HG03196 (cell line): Measurements from ENCODE around the gene SPACA5.
A peak's percentile ranks its signal among the peaks of the same experiment; 100 is the strongest.
"Not testable (repeated sequence)": the region's sequence is repeated elsewhere in the genome, so short reads cannot be mapped to it uniquely, and the experiment has no call there.

ENCODE experiments used
- ATAC-seq: cut with Tn5 transposase; IDR thresholded peaks from one replicate; pipeline ENCODE4 v1.9.1; 2021; ENCODE audit not compliant: unreplicated experiment

Gene SPACA5

DNA sequence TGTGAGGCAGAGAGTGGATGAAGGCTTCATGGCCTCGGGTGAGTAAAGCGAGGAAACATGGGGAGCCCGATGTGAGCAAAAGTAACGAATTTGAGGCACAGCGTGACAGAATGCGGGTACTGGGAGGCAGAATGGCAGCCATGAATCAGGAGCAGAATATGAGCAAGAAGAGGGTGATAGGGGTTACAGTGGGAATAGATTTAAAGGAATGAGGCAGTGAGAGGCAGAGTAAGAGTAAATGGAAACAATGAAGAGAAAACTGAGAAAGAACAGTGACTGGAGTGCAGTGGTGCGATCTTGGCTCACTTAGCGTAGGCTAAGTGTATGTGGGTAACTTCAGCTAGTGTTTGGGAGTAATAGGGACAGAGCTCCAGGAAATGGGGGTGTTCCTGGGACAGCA is at the start of gene SPACA5:
Gene SPACA5 (plus strand): TSS at position 301 of the 400 bp plus-strand sequence. CDS start 815 bp downstream, outside the sequence.
- not testable (repeated sequence) for ATAC-seq

DNA sequence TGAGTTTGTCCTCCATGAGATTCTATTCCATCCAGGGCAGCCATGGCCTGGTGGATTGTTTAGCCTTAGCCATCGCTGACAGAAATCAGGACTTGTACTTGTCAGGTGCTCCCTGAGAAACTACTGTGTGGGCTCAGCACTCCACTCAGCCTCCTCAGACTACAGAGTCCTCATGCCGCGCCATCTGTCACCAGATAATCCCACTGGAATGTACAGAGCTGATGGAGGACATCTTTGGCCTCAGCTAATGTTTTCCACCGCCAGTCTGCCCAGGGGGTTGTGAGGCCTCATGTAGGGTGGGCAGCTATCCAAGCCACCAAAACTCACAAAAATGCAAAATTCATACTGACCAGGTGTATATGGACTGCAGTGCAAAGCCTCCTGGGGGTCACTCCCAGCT is 48.6 kb upstream of the SPACA5 start:
- not testable (repeated sequence) for ATAC-seq

DNA sequence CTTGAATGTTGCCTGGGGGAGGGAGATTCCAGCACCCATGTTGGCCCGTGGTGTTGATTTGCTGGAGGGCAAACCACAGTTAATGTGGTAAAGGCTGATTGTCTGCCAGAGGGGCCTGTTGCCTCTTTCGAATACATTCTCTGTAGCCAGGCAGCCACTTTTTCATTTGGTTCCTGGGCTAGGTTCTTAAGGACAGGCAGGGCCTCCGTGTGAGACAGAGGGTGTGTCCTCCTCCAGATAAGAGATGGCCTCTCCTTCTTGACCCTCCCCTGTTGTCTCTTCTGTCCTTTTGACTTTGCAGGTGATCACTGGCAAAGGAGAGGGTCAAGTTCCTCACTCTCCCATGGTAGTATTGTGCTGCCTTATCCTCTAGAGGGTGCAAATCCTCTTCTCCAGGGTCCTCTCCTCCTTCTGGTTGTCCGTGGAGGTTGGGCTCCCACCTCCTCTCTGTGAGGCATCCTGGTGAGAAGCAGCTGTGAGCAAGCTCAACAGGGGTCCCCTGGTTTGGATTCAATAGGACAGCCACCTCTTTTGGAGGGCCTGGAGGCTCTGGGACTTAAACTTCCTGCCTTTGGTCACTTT is 47.9 kb upstream of the SPACA5 start:
- ATAC-seq: no peak

GRCh38 chrX:47960406-47960805 is 46.4 kb upstream of the SPACA5 start:
- ATAC-seq: no peak

GRCh38 chrX:47961830-47962229 is 45.0 kb upstream of the SPACA5 start:
- not testable (repeated sequence) for ATAC-seq

DNA sequence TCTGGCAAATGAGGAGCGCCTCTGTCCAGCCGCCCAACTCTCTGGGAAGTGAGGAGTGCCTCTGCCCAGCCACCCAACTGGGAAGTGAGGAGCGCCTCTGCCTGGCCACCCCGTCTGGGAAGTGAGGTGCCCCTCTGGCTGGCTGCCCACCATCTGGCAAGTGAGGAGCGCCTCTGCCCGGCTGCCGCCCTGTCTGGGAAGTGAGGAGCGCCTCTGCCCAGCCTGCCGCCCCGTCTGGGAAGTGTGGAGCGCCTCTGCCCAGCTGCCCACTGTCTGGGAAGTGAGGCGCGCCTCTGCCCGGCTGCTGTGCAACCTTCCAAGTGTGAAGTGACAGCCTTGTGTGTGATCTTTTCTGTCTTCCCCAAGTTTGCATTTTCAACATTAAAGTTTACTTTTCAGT is 41.3 kb upstream of the SPACA5 start:
- ATAC-seq: not testable (repeated sequence)

- no peak for ATAC-seq
Observed at GRCh38 chrX:47973235-47973634, 33.6 kb upstream of the SPACA5 start.

- no peak for ATAC-seq
Observed at GRCh38 chrX:47976254-47977151, 30.3 kb upstream of the SPACA5 start.

DNA sequence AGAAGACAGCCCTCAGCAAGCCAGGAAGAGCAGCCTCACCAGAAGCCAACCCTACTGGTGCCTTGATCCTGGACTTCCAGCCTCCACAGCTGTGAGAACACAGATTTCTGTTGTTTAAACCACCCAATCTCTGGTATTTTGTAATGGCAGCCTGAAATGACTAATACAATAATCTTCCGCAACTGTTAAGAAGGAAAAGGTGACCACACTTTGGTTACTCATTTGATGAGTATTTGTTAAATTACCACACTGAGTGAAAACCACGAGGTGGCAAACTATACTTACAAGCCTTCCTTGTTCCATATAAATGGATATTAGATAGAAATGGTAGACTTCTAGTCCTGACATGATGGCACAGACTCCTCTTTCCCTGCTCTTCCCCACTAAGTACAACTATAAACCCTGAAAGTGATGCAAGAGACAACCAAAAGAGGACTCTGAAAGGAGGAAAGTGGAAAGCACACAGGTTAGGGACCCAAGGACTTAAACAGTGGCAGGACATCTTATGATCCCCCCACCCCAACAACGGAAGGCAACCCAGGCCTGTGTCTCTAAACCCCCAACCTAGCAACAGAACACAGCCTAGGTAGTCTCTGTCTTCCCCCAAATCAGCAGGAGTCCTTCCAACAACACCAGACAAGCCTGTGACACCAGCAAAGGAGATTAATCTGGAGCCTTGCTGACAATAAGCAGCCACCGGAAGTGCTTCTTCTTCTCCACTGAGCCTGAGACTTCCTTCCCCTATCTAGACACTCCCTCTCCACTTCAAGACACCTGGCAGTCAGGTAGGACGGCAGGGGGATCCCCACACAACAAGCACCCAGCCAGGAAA is 15.3 kb upstream of the SPACA5 start:
- ATAC-seq: no peak

GRCh38 chrX:47992095-47992380 is 14.8 kb upstream of the SPACA5 start:
- ATAC-seq: no peak

DNA sequence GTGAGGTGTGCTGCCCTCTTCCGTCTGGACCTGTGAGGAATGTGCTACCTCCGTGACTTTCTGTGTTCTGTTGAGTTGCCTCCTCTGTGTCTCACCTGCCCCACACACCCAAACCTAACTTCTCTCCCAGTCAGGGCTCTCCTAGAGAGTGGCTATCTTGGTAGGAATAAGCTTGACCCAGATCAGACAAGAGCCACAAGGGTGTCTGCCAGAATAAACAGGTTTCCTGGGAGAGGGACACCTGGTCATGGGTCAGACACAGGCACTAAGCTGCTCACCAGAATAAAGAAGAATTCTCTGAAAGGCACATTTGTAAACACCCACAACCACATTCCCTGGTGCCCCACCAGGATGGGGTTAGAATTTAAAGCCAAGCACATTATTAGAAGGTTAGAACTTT is 14.1 kb upstream of the SPACA5 start:
- no peak for ATAC-seq

DNA sequence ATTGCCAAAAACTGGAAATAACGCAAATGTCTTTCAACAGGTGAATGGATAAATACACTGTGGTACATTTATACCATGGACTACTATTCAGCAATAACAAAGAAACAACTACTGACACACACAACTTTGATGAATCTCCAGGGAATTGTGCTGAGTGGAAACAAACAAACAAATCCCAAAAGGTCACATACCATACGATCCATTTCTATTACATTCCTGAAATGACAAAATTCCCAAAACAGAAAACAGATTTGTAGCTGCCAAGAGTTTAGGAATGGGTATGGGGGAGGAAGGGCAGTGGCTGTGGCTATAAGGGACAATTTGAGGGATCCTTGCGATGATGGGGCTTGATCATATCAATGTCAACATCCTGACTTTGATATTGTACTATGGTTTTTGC is 5.5 kb upstream of the SPACA5 start:
- no peak for ATAC-seq

DNA sequence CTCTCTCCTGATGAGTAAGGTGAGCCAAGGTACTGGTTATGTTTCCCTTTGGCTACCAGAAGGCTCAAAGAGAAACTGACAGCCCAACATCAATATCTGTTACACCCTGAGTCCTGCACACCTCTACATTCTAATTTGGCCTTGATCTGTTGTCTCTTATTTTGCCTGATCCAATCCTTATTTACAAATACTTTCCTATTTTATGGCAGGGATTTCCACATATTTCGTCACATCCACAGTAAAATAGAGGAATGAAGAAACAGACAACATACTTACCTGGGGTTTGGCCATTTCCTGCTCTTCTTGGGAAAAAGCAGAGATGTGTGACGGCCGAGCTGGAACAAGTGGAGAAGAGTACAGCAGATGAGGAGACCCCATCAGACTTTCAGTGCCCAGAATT is 4.5 kb upstream of the SPACA5 start:
- ATAC-seq: no peak

- ATAC-seq: no peak
Observed at GRCh38 chrX:48002929-48003328, 3.9 kb upstream of the SPACA5 start.

DNA sequence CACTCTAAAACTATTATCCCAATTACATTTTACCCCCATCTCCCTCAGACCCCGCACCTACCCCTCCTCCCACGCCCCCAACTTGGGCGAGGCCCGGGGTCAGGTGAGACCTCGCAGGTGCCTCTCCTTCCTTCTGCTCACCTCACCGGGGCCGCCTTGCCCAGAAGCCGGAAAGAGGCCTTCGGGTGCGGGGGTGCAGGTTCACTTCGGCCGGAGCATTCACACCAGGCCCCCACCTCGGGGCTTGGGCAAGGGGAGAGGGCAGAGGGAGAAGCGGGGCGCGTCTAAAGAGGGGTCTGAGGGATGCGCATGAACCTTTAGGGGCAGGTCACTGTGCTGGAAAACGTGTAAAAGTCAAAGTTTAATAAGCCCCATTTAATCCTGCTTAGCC is 3.4 kb upstream of the SPACA5 start:
- ATAC-seq: peak; percentile 20

DNA sequence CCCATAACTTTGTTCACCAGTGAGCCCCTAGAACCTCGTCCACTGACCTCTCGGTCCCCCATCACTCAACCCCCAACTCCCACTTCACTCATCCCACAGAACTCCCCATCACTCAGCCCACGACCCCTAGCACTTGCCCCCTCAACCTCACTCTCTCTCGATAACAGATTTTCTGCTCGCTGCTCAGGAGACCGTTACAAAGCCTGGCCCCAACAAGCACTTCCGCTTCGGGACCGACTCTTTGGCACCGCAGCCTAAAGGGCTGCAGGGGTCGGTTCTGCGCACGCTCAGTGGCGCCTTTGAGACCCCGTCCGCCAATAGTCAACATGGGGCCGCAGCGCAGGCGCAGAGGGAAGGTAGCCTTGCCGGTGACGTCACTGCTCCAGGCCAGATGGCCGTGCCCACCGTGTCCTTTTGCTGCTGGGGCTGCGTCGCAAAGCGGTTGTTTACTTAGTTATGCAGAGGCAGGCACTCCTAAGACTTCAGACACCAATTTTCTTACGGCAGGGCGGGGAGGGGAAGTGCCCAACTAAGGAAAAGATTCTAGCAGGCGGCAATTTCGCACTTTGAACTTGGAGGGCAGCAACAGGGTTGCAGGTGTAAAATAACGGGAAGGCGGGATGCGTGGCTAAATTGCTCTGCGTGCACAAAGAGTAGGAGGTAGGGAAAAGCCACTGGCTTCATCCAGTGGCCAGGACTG is 2.9 kb upstream of the SPACA5 start, which contains the start of gene ZNF182:
Gene ZNF182 (minus strand): TSS at position 232 of the 700 bp plus-strand sequence. CDS start 1,380 bp downstream, outside the sequence.
- peak; percentile 88 for ATAC-seq

DNA sequence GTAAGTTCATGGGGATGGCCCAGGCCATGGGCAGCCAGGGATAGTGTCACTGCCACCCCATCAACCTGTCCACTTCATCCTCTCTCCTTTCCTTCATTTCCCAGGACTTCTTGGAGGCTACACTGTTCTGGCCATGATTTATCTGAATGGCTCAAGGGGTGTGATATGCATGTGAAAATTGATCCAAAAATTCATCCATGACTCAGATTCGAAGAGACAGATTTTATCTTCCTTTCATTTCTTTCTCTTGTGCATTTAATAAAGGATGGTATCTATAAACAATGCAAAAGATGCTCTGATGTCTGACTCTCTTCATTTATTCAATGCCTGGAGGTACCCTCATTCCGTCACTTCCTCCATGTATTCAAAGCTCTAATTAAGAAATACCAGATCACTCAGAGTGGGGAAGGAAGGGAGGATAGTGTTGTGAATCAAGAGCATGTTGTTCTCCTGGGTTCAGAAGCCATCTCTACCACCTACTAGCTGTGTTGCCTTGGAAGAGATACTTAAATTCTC is 2.7 kb downstream of the SPACA5 start:
- ATAC-seq: not testable (repeated sequence)

DNA sequence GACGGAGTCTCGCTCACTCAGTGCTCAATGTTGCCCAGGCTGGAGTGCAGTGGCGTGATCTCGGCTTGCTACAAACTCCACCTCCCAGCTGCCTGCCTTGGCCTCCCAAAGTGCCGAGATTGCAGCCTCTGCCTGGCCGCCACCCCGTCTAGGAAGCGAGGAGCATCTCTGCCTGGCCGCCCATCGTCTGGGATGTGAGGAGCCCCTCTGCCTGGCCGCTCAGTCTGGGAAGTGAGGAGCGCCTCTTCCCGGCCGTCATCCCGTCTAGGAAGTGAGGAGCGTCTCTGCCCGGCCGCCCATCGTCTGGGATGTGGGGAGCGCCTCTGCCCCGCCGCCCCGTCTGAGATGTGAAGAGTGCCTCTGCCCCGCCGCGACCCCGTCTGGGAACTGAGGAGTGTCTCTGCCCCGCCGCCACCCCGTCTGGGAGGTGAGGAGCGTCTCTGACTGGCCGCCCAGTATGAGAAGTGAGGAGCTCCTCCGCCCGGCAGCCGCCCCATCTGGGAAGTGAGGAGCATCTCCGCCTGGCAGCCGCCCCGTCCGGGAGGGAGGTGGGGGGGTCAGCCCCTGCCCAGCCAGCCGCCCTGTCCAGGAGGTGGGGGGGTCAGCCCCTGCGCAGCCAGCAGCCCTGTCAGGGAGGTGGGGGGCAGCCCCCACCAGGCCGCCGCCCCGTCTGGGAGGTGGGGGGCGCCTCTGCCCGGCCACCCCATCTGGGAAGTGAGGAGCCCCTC is 10.0 kb downstream of the SPACA5 start:
- ATAC-seq: not testable (repeated sequence)

GRCh38 chrX:48019892-48020291 is 13.1 kb downstream of the SPACA5 start:
- not testable (repeated sequence) for ATAC-seq

DNA sequence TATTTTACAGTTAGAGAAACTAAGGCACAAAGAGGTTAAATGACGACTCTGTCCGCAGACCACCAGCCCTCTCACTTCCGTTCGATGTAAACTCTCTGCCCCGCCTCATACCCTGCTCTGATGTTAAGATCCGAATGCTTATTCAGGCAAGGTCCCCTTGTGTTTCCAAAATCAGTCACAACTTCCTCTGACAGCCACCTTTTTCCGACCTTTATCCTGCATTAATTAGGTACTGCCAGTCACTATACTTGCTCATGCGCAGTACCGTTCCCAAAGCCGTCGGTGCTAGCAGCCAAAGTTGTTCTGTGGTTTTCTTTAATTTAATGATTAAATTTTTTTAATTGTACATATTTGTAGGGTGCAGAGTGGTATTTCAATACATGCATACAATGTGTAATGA is 13.7 kb downstream of the SPACA5 start:
- ATAC-seq: not testable (repeated sequence)
